NCI-H2171 (cell line): ENCODE measurements around the gene NBAS.

Experiments used
- DNase-seq: peaks from one replicate; lab custom pipeline; 2025; lab: John Stamatoyannopoulos, UW

NBAS gene

GRCh38 chr2:15163326-15163725, 397.8 kb downstream of the NBAS start:
- no peak for DNase-seq

DNA sequence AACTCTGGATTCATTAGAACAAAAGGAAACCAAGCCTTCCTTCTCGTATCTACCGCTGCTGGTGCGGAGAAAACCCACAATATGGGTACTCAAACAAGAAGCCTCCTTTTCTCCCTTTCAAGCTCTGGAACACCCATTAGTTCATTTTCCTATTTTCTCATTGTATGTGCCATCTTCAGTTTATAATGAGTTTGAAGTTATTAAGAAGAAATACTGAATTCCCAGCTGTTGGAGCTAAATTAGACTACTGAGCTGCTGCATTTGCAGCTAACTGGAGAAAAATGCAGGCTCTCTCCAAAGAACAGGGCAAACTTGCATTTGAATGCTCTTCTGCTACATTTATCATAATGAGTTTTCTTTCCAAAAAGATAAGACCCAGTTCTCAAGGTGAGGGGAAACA, 398.5 kb downstream of the NBAS start:
- DNase-seq: no peak

DNA sequence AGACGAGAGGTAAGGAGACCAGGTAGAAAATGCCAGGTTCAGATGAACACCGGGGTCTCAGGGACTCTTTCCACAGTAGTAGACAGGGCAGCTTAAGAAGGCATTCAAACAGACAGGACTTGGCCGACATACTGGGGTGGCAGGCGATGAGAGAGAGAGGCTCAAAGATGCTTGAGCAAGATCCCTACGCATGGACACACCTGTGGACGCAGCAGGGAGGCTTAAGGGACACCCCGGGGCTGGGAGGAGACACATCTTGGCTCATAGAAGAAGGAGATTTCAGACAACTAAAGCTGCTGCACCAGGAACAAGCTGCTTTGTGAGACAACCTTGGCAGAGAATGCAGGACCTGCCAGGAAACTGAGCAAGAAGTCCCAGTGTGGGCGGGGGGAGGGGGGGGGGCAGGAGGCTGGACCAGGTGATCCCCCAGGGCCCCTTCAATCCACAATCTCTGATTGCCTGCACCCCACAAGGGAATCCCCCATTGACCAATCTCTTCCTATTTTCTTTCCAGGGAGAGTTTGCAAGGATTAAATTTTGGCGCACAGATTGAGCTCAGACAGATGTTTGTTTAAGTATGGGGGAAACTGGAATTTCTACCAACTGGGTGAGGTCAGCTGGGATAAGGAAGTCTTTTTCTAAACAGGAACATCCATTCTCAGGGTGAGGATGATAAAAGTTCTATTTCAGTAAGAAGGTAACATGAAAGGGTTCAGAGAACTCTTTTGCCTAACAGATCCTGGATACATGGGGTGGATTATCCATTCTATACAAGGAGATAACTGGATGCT, 400.7 kb downstream of the NBAS start:
- no peak for DNase-seq

- peak; percentile 14 for DNase-seq
These were observed 401.4 kb downstream of the NBAS start for GRCh38 chr2:15159751-15160177.

DNA sequence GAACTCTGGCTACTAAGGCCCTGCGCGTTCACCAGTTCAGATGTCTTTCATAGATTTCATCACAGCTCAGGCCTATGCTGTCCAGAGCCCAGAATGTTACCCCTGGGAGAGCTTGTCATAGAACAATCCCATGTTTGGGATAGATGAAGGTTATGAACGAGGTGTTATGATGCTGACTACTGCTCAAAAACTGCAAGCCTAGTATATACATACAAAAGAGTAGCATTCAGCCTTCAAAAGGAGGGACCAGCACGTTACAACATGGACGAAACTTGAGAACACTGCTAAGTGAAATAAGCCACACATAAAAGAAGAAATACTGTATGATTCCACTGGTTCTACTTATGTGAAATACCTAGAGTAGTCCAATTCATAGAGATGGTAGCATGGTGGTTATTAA, 401.9 kb downstream of the NBAS start:
- no peak for DNase-seq

GRCh38 chr2:15158532-15158931, 402.6 kb downstream of the NBAS start:
- no peak for DNase-seq

DNA sequence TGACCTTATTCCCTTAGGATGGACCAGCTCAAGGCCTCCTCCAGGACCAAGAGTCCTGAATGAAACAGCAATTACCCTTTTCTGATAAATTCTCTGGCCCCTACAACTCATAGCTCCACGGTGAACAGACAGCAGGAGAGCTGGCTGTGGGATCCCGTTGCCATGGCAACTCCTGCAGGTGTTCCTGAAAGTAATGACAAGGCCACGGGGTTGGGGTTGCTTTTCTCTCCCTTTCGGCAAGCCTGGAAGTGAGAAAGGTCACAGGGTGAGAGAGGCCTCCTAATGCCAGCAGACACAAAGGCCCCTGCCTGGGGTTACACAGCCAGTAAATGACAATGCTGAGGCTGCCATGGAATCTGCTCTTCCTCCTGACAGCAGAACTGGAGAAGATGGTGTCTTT, 403.0 kb downstream of the NBAS start:
- DNase-seq: peak; percentile 43

DNA sequence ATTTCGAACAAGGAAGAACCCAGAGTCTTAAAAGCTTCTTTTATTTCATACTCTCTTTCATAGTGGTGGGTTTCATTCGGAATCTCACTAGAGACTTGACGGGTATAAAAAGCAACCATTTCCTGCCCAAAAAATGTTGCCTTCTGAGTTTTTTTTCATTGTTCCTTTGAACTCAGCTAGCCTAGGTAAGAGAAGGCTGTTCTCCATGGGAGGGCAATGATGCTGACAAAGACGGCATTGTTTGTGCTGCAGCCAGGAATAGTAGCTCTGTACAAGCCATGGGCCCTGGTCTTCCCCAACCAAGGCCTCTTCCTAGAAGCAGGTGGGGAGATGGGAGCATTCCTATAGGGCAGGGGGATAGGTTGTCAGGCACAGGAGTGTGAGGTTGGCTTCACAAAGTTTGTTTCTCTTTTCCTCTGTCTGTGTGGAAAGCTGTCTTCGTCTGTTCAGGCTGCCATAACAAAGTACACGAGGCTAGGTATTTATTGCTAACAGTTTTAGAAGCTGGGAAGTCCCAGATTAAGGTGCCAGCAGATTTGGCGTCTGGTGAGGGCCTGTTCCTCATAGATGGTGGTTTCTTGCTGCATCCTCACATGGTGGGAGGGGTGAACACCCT, 405.1 kb downstream of the NBAS start:
- DNase-seq: no peak

DNA sequence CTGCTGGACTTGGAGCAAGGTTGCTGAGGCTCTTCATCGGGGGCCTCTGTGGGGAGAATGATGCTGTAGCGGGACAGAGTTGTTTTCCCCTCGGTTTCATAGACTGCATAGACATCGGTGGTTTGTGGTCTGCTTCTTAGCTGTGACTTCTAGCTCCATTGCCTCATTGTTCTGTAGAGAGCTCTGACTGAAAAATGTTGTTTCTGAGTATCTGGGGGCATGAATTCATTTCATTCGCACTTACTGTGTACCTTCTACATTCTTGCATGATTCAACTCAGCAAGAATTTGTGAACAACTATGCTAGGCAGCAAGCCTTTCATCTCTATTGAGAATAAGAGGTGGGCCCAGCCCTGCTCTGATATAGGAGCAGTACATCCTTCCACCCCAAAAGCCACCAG, 406.8 kb downstream of the NBAS start:
- no peak for DNase-seq

GRCh38 chr2:15152382-15152781, 408.8 kb downstream of the NBAS start:
- DNase-seq: no peak

DNA sequence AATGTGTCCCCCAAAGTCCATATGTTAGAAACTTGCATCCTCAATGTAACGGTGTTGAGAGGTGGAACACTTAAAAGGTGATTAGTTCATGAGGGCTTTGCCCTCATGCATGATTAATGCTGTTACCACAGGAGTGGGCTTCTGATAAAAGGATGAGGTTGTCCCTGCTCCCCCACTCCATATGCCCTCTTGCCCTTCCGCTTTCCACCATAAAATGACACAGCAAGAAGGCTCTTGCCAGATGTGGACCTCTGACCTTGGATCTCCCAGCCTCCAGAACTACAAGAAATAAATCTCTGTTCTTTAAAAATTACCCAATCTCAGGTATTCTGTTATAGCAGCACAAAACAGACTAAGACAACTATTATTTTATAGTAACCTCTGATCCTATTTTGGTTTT, 412.1 kb downstream of the NBAS start:
- DNase-seq: no peak

- DNase-seq: no peak
These were observed 413.5 kb downstream of the NBAS start for GRCh38 chr2:15147591-15147990.

- no peak for DNase-seq
These were observed 414.2 kb downstream of the NBAS start for GRCh38 chr2:15146960-15147359.

GRCh38 chr2:15145919-15146318, 415.2 kb downstream of the NBAS start:
- no peak for DNase-seq

- DNase-seq: no peak
These were observed 415.9 kb downstream of the NBAS start for GRCh38 chr2:15145046-15145817.

- DNase-seq: peak; percentile 61
These were observed 419.0 kb downstream of the NBAS start for GRCh38 chr2:15142069-15142689.

GRCh38 chr2:15141211-15141610, 419.9 kb downstream of the NBAS start:
- no peak for DNase-seq

GRCh38 chr2:15136639-15137038, 424.5 kb downstream of the NBAS start:
- no peak for DNase-seq

DNA sequence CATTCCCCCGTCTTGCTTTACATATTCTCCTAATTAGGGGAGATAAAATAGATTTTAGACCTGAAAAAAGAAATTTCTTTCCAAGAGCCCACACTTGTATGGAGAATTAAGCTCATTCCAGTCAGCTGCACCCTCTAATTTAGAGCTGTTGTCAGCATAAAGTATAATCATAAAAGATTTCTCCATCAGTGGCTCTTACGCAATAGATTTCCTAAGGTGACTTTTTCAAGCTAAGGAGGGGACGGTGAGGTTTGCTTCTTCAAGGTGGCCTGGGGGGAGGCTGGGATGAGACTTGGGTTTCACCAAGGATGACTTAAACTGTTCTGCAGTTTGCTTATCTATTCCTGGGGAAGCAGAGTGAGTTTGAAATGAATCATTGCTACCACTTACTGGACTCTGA, 426.2 kb downstream of the NBAS start:
- no peak for DNase-seq

GRCh38 chr2:15133461-15133860, 427.7 kb downstream of the NBAS start:
- no peak for DNase-seq

- no peak for DNase-seq
These were observed 432.3 kb downstream of the NBAS start for GRCh38 chr2:15128846-15129245.

GRCh38 chr2:15127876-15128275, 433.3 kb downstream of the NBAS start:
- DNase-seq: peak; percentile 46

GRCh38 chr2:15127301-15127700, 433.8 kb downstream of the NBAS start:
- no peak for DNase-seq
